ENCODE data around the gene ZNF438.

The ZNF438 gene

GRCh38 chr10:30887839-30888238 is 143.8 kb downstream of the ZNF438 start:
- TF ChIP-seq, protein P1, sequence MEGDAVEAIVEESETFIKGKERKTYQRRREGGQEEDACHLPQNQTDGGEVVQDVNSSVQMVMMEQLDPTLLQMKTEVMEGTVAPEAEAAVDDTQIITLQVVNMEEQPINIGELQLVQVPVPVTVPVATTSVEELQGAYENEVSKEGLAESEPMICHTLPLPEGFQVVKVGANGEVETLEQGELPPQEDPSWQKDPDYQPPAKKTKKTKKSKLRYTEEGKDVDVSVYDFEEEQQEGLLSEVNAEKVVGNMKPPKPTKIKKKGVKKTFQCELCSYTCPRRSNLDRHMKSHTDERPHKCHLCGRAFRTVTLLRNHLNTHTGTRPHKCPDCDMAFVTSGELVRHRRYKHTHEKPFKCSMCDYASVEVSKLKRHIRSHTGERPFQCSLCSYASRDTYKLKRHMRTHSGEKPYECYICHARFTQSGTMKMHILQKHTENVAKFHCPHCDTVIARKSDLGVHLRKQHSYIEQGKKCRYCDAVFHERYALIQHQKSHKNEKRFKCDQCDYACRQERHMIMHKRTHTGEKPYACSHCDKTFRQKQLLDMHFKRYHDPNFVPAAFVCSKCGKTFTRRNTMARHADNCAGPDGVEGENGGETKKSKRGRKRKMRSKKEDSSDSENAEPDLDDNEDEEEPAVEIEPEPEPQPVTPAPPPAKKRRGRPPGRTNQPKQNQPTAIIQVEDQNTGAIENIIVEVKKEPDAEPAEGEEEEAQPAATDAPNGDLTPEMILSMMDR (IDR thresholded peaks at IDR 0.05; ENCODE audit: borderline replicate concordance, insufficient read depth, low read depth, low read length): no peak
- no peak overlapping the region for H3K4me3 ChIP-seq (ENCODE audit: low read depth, low read length)

DNA sequence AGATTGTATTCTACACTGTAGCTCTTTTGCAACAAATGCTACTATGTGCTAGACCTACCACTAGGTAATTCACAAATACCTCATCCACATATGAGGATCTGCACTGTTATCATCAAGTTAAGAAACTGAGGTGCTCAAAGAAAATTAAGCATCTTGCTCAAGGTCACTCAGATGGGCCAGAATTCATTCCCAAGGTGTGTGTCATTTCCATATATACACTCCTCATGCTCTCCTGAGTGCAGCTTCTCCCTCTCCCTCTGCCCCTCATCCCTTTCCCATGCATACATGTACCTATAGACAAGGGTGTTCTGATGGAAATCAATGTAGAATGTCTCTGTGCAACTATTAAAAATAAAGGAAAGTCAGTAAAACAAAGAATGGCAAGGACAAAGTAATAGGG is 146.2 kb downstream of the ZNF438 start:
- H3K4me3 ChIP-seq (ENCODE audit: low read depth, low read length): no peak overlapping the region
- TF ChIP-seq, protein P1 (IDR thresholded peaks at IDR 0.05; ENCODE audit: borderline replicate concordance, insufficient read depth, low read depth, low read length): no peak

- no peak overlapping the region for H3K4me3 ChIP-seq (ENCODE audit: low read depth, low read length)
- TF ChIP-seq, protein P1 (IDR thresholded peaks at IDR 0.05; ENCODE audit: borderline replicate concordance, insufficient read depth, low read depth, low read length): no peak
These were observed 147.9 kb downstream of the ZNF438 start for GRCh38 chr10:30883751-30884150.

- TF ChIP-seq, protein P1 (IDR thresholded peaks at IDR 0.05; ENCODE audit: borderline replicate concordance, insufficient read depth, low read depth, low read length): no peak
- H3K4me3 ChIP-seq (ENCODE audit: low read depth, low read length): no peak overlapping the region
These were observed 148.5 kb downstream of the ZNF438 start for GRCh38 chr10:30883116-30883515.

GRCh38 chr10:30882281-30882680 is 149.4 kb downstream of the ZNF438 start:
- H3K4me3 ChIP-seq (ENCODE audit: low read depth, low read length): no peak overlapping the region
- TF ChIP-seq, protein P1 (IDR thresholded peaks at IDR 0.05; ENCODE audit: borderline replicate concordance, insufficient read depth, low read depth, low read length): no peak

- TF ChIP-seq, protein P1 (IDR thresholded peaks at IDR 0.05; ENCODE audit: borderline replicate concordance, insufficient read depth, low read depth, low read length): no peak
- no peak overlapping the region for H3K4me3 ChIP-seq (ENCODE audit: low read depth, low read length)
These were observed 152.7 kb downstream of the ZNF438 start for GRCh38 chr10:30878920-30879319.

DNA sequence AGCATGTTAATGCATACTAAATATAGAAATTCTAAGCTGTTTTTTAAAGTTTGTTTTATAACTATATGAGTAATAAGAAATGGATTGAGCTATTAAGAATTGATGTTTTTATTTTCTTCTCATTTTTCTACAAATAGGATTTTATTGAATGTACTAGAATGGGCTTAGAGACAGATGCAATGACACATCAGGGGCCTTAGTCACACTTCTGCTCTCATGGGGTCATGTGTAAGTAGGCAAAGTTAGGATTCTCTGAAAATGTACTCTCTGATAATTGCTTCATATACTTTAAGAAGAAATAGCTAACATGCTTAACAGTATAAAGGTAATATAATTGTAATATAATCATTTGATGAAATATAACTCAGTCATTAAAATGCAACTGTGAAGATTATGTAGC is 154.6 kb downstream of the ZNF438 start:
- TF ChIP-seq, protein P1 (IDR thresholded peaks at IDR 0.05; ENCODE audit: borderline replicate concordance, insufficient read depth, low read depth, low read length): no peak
- no peak overlapping the region for H3K4me3 ChIP-seq (ENCODE audit: low read depth, low read length)
